ENCODE measurements around the gene HSP90AA1.

DNA sequence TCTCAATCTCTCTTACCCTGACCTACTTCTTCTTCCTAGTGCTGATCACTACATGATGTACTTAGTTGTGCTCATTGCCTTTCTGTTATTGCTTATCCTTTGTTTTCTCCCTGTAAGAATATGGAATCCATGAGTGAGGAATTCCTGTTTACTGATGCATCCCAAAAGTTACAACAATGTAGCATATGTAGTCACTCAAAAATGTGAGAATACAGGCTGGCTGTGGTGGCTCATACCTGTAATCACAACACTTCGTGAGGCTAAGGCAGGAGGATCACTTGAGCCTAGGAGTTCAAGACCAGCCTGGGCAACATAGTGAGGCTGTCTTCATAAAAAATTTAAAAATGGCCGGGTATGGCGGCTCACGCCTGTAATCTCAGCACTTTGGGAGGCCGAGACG, 44.9 kb upstream of the HSP90AA1 start:
- TF ChIP-seq, protein P1, sequence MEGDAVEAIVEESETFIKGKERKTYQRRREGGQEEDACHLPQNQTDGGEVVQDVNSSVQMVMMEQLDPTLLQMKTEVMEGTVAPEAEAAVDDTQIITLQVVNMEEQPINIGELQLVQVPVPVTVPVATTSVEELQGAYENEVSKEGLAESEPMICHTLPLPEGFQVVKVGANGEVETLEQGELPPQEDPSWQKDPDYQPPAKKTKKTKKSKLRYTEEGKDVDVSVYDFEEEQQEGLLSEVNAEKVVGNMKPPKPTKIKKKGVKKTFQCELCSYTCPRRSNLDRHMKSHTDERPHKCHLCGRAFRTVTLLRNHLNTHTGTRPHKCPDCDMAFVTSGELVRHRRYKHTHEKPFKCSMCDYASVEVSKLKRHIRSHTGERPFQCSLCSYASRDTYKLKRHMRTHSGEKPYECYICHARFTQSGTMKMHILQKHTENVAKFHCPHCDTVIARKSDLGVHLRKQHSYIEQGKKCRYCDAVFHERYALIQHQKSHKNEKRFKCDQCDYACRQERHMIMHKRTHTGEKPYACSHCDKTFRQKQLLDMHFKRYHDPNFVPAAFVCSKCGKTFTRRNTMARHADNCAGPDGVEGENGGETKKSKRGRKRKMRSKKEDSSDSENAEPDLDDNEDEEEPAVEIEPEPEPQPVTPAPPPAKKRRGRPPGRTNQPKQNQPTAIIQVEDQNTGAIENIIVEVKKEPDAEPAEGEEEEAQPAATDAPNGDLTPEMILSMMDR (IDR thresholded peaks at IDR 0.05; ENCODE audit: low read depth, low read length) = no peak
- TF ChIP-seq EZH2phosphoT487 (IDR thresholded peaks at IDR 0.05; ENCODE audit: low read depth) = no peak
